ENCODE data around the gene WDFY1. TPM values are rescaled to one million over a fixed set of nuclear protein-coding genes. Genes with fewer than 3 reads are reported as not detected.

Gene WDFY1
- total RNA-seq, 1 experiment from 2014 or later: 44.7 TPM

- no peak for TF ChIP-seq ZFX (IDR thresholded peaks at IDR 0.05)
- TF ChIP-seq EZH2 (IDR thresholded peaks at IDR 0.05): no peak
- TF ChIP-seq TCF7L2 (IDR thresholded peaks at IDR 0.05; ENCODE audit: borderline replicate concordance, extremely low read depth, insufficient read depth, insufficient read length): no peak
- TF ChIP-seq JUND (IDR thresholded peaks at IDR 0.05): no peak
- TF ChIP-seq YY1 (IDR thresholded peaks at IDR 0.05; ENCODE audit: extremely low read depth, insufficient replicate concordance, low read depth, low read length): no peak
- no peak for TF ChIP-seq SP1 (IDR thresholded peaks at IDR 0.05; ENCODE audit: low read depth)
- TF ChIP-seq MAX (IDR thresholded peaks at IDR 0.05): no peak
- no peak for TF ChIP-seq RAD21 (IDR thresholded peaks at IDR 0.05; ENCODE audit: low read depth)
- TF ChIP-seq POLR2AphosphoS5 (IDR thresholded peaks at IDR 0.05; ENCODE audit: low read depth, low read length): no peak
- no peak for TF ChIP-seq EZH2phosphoT487 (IDR thresholded peaks at IDR 0.05; ENCODE audit: borderline replicate concordance)
- TF ChIP-seq EGR1 (IDR thresholded peaks at IDR 0.05; ENCODE audit: low read depth): no peak
- no peak for TF ChIP-seq ATF3 (IDR thresholded peaks at IDR 0.05)
- TF ChIP-seq ZNF274 (IDR thresholded peaks at IDR 0.05; ENCODE audit: low read depth, low read length): no peak
- no peak for TF ChIP-seq FOSL1 (IDR thresholded peaks at IDR 0.05; ENCODE audit: low read depth)
- no peak for TF ChIP-seq REST (IDR thresholded peaks at IDR 0.05; ENCODE audit: low read depth)
- no peak for TF ChIP-seq SIN3A (IDR thresholded peaks at IDR 0.05; ENCODE audit: low read depth)
- RAD21 ChIA-PET (ENCODE audit: low non-redundant PET in 1 of 2, low total read pairs in 2 of 2, uncharacterized antibody in 2 of 2, unreplicated experiment in 2 of 2): no interaction called here
- 0 out of 4 replicates have a peak, but pooled peaks cover under 1 to 3% of the 10 kb centered on the region in 2 experiments for H3K36me3 ChIP-seq (ENCODE audit: control insufficient read depth in 1 of 2, insufficient read depth in 2 of 2, low read length in 2 of 2)
- H3K4me2 ChIP-seq (ENCODE audit: low read length): no peak overlapping the region
- CTCF ChIA-PET: no interaction called here
- H3K27ac ChIP-seq (ENCODE audit: low read depth, low read length): no peak overlapping the region
- H3K4me3 ChIP-seq (replicated peaks in 1 of 2; ENCODE audit: low read depth in 1 of 2, low read length in 2 of 2): no peak overlapping the region
- H2AFZ ChIP-seq (ENCODE audit: low read depth, low read length, poor library complexity, severe bottlenecking): no peak overlapping the region
- no peak for ATAC-seq
- H3K27me3 ChIP-seq (ENCODE audit: insufficient read depth, low read length): no peaks in the 10 kb centered on the region
- H3K79me2 ChIP-seq (ENCODE audit: insufficient read depth, low read length): peaks cover 46% of the 10 kb centered on the region
- H3K9ac ChIP-seq (ENCODE audit: low read length): no peak overlapping the region
- no peaks in the 10 kb centered on the region for H3K9me3 ChIP-seq (ENCODE audit: control insufficient read depth in 1 of 2, insufficient read depth in 1 of 2, low read depth in 1 of 2, low read length in 2 of 2)
- no peaks in the 10 kb centered on the region for H3K4me1 ChIP-seq (ENCODE audit: control insufficient read depth in 1 of 2, insufficient read depth in 2 of 2, low read length in 2 of 2)
- intact Hi-C loops (cut with micrococcal nuclease): no loop called here
- no TSS peak for BruUV-seq (replicated peaks)
- 0 out of 2 replicates have a peak, but pooled peaks cover 4% of the 10 kb centered on the region for H4K20me1 ChIP-seq (ENCODE audit: insufficient read depth)
- no peak for DNase-seq (ENCODE audit: low read depth, low spot score)
- POLR2A ChIA-PET: no interaction called here
- no peaks in the 10 kb centered on the region for H3K9me2 ChIP-seq (ENCODE audit: insufficient read depth)
Measured at GRCh38 chr2:223921204-223921603, 23.9 kb downstream of the WDFY1 start.

All from HCT116 (cell line).